Measurements from ENCODE around the gene SPEF1.
A peak's percentile ranks its signal among the peaks of the same experiment; 100 is the strongest.

SPEF1 gene

GRCh38 chr20:3786665-3787323 is 5.5 kb upstream of the SPEF1 start, which contains the start of gene CENPB:
Gene CENPB, minus strand, starts transcription at chr20:3786740. Its CDS starts 257 bp downstream, at chr20:3786483.
- Histone ChIP-seq H3K27ac (ENCODE audit: low read depth, low read length, poor library complexity, severe bottlenecking) (no peak within 1 kb of the TSS), H3K9ac (ENCODE audit: low read length) (peak within 1 kb of the TSS; percentile 79)

GRCh38 chr20:3786126-3786484 is 4.9 kb upstream of the SPEF1 start:
- TF ChIP-seq CTCF (IDR thresholded peaks at IDR 0.05; ENCODE audit: low read length) = no peak
- no peak for TF ChIP-seq EZH2 (IDR thresholded peaks at IDR 0.05; ENCODE audit: borderline replicate concordance, low read length)

More at GRCh38 chr20:3786665-3787323, 5.5 kb upstream of the SPEF1 start, which contains the start of gene CENPB:
- Histone ChIP-seq H3K4me1 (ENCODE audit: insufficient read depth, low read length, severe bottlenecking) (peaks cover 40% of the 10 kb centered on the region), H3K79me2 (ENCODE audit: insufficient read depth, low read length) (no peaks in the 10 kb centered on the region), H3K9me3 (ENCODE audit: low read length) (no peaks in the 10 kb centered on the region), H2AFZ (ENCODE audit: low read length) (peak within 1 kb of the TSS; percentile 97), H3K27me3 (ENCODE audit: insufficient read depth, low read length) (no peaks in the 10 kb centered on the region), H3K4me3 (ENCODE audit: low read depth, low read length, poor library complexity, severe bottlenecking) (peak within 1 kb of the TSS; percentile 73), H3K4me2 (ENCODE audit: low read length) (peak within 1 kb of the TSS; percentile 96), H3F3A (ENCODE audit: insufficient read depth, low read length) (no peaks in the 10 kb centered on the region), H3K9me2 (ENCODE audit: low read depth, low read length) (no peaks in the 10 kb centered on the region), H3K36me3 (ENCODE audit: insufficient read depth, low read length) (peaks cover 4% of the 10 kb centered on the region), H4K20me1 (ENCODE audit: insufficient read depth, low read length) (no peaks in the 10 kb centered on the region)
- TF ChIP-seq EZH2 (IDR thresholded peaks at IDR 0.05; ENCODE audit: borderline replicate concordance, low read length) (no peak), CTCF (IDR thresholded peaks at IDR 0.05; ENCODE audit: low read length) (peak; percentile 64)

GRCh38 chr20:3785240-3786125 is 4.2 kb upstream of the SPEF1 start:
- Histone ChIP-seq H3K4me2 (ENCODE audit: low read length) (peak overlapping the region; percentile 96), H3K27ac (ENCODE audit: low read depth, low read length, poor library complexity, severe bottlenecking) (no peak overlapping the region), H3K79me2 (ENCODE audit: insufficient read depth, low read length) (no peaks in the 10 kb centered on the region), H3K4me3 (ENCODE audit: low read depth, low read length, poor library complexity, severe bottlenecking) (peak overlapping the region; percentile 73), H3K36me3 (ENCODE audit: insufficient read depth, low read length) (peaks cover 4% of the 10 kb centered on the region), H3K9me2 (ENCODE audit: low read depth, low read length) (no peaks in the 10 kb centered on the region), H3K4me1 (ENCODE audit: insufficient read depth, low read length, severe bottlenecking) (peaks cover 51% of the 10 kb centered on the region), H3K9ac (ENCODE audit: low read length) (peak overlapping the region; percentile 79), H3F3A (ENCODE audit: insufficient read depth, low read length) (no peaks in the 10 kb centered on the region), H2AFZ (ENCODE audit: low read length) (no peak overlapping the region), H3K27me3 (ENCODE audit: insufficient read depth, low read length) (no peaks in the 10 kb centered on the region), H4K20me1 (ENCODE audit: insufficient read depth, low read length) (no peaks in the 10 kb centered on the region), H3K9me3 (ENCODE audit: low read length) (no peaks in the 10 kb centered on the region)
- TF ChIP-seq CTCF (IDR thresholded peaks at IDR 0.05; ENCODE audit: low read length) (no peak), EZH2 (IDR thresholded peaks at IDR 0.05; ENCODE audit: borderline replicate concordance, low read length) (no peak)

More at GRCh38 chr20:3786126-3786484, 4.9 kb upstream of the SPEF1 start:
- Histone ChIP-seq H3F3A (ENCODE audit: insufficient read depth, low read length) (no peaks in the 10 kb centered on the region), H3K27me3 (ENCODE audit: insufficient read depth, low read length) (no peaks in the 10 kb centered on the region), H3K4me1 (ENCODE audit: insufficient read depth, low read length, severe bottlenecking) (peaks cover 45% of the 10 kb centered on the region), H4K20me1 (ENCODE audit: insufficient read depth, low read length) (no peaks in the 10 kb centered on the region), H3K4me3 (ENCODE audit: low read depth, low read length, poor library complexity, severe bottlenecking) (peak overlapping the region; percentile 73), H3K79me2 (ENCODE audit: insufficient read depth, low read length) (no peaks in the 10 kb centered on the region), H2AFZ (ENCODE audit: low read length) (no peak overlapping the region), H3K9me2 (ENCODE audit: low read depth, low read length) (no peaks in the 10 kb centered on the region), H3K27ac (ENCODE audit: low read depth, low read length, poor library complexity, severe bottlenecking) (no peak overlapping the region), H3K9me3 (ENCODE audit: low read length) (no peaks in the 10 kb centered on the region), H3K9ac (ENCODE audit: low read length) (peak overlapping the region; percentile 79), H3K36me3 (ENCODE audit: insufficient read depth, low read length) (peaks cover 4% of the 10 kb centered on the region), H3K4me2 (ENCODE audit: low read length) (peak overlapping the region; percentile 96)
